ENCODE results near the gene MYL7.
"Not testable (repeated sequence)": the region's sequence is repeated elsewhere in the genome, so short reads cannot be mapped to it uniquely, and the experiment has no call there.

Gene MYL7

GRCh38 chr7:44133295-44133694 is 7.8 kb downstream of the MYL7 start:
- DNase-seq (ENCODE audit: low spot score), result no peak

GRCh38 chr7:44132039-44132438 is 9.1 kb downstream of the MYL7 start:
- no peak for DNase-seq (ENCODE audit: low spot score)

- DNase-seq (ENCODE audit: low spot score), result peak; percentile 72
Observed at GRCh38 chr7:44131173-44132029, 9.7 kb downstream of the MYL7 start.

- DNase-seq (ENCODE audit: low spot score), result no peak
Observed at GRCh38 chr7:44128721-44129582, 12.2 kb downstream of the MYL7 start.

GRCh38 chr7:44127161-44127560 is 14.0 kb downstream of the MYL7 start:
- no peak for DNase-seq (ENCODE audit: low spot score)

GRCh38 chr7:44126574-44126973 is 14.6 kb downstream of the MYL7 start:
- DNase-seq (ENCODE audit: low spot score), result not testable (repeated sequence)

GRCh38 chr7:44124822-44125202 is 16.3 kb downstream of the MYL7 start:
- no peak for DNase-seq (ENCODE audit: low spot score)

- peak; percentile 98 for DNase-seq (ENCODE audit: low spot score)
Observed at GRCh38 chr7:44123190-44124003, 17.7 kb downstream of the MYL7 start, which contains the start of gene POLD2. Gene POLD2, minus strand, starts transcription at chr7:44123548. Its CDS starts 1,495 bp downstream, at chr7:44122053.

GRCh38 chr7:44122529-44122928 is 18.6 kb downstream of the MYL7 start:
- no peak for DNase-seq (ENCODE audit: low spot score)

- no peak for DNase-seq (ENCODE audit: low spot score)
Observed at GRCh38 chr7:44121761-44122420, 19.2 kb downstream of the MYL7 start.

- no peak for DNase-seq (ENCODE audit: low spot score)
Observed at GRCh38 chr7:44120395-44120794, 20.7 kb downstream of the MYL7 start.

GRCh38 chr7:44119829-44120380 is 21.2 kb downstream of the MYL7 start:
- DNase-seq (ENCODE audit: low spot score), result no peak

GRCh38 chr7:44117801-44118429 is 23.2 kb downstream of the MYL7 start:
- no peak for DNase-seq (ENCODE audit: low spot score)

GRCh38 chr7:44116789-44117666 is 24.1 kb downstream of the MYL7 start:
- no peak for DNase-seq (ENCODE audit: low spot score)

- no peak for DNase-seq (ENCODE audit: low spot score)
Observed at GRCh38 chr7:44116087-44116788, 24.9 kb downstream of the MYL7 start.

GRCh38 chr7:44114586-44115310 is 26.4 kb downstream of the MYL7 start:
- DNase-seq (ENCODE audit: low spot score), result no peak

- DNase-seq (ENCODE audit: low spot score), result no peak
Observed at GRCh38 chr7:44113764-44114354, 27.3 kb downstream of the MYL7 start.
